Heart left ventricle (tissue), 13 donors: ENCODE data around the gene PPFIA2.

Source experiments
- CTCF ChIP-seq, 12 donors: fragments of 200-600 bp; sonication (generic) in 4 of 12; IDR thresholded peaks; one replicate each; pipeline versions ENCODE4 v1.5.0 to v1.8.0; 2018 to 2022; ENCODE audit warnings: antibody characterized with exemption in 12 of 12, mild to moderate bottlenecking in 5 of 12
- POLR2A ChIP-seq, 2 donors: fragments of 450-650 bp; IDR thresholded peaks; one replicate each; pipeline ENCODE4 v1.6.1; 2017; ENCODE audit warnings: antibody characterized with exemption in 2 of 2, mild to moderate bottlenecking in 2 of 2, moderate library complexity in 2 of 2
- donor health status: ischemic (EF 13 %, LVEDD 7.1; RV severe dilation, severe dysfunction).
- donor health status: DM: no; HTN: yes; CAD: no.
- donor health status: DM: no; HTN: no; CAD: no.
- donor health status: ischemic (EF 25% LVEDD 6.9; RV normal size, moderate dysfunction).
- donor health status: ischemic (EF 25% LVEDD 5.7; RV mildly dilated, moderate dysfunction).
- donor health status: ischemic (EF 35%, LVEDD 5.7; RV mildly dilated, moderate dysfunction).
- donor health status: nonischemic (EF 11% LVEDD 7.7; RV severe dilation, severe dysfunction).
- donor health status: DM: yes; HTN: yes; CAD: no.
- donor health status: PGD.
- donor health status: ischemic (EF 29% LVEDD 5.4; RV normal size, mild dysfunction).
- donor health status: nonischemic (EF 23%, LVEDD 6.1; RV moderate dilation, normal function).

- TF ChIP-seq CTCF (IDR thresholded peaks at IDR 0.05) (no peak), POLR2A (IDR thresholded peaks at IDR 0.05) (no peak)
Observed at GRCh38 chr12:81377771-81378170, 381.4 kb downstream of the PPFIA2 start.
